GM18502 (cell line): Measurements from ENCODE around the gene ATP2B1.
A peak's percentile ranks its signal among the peaks of the same experiment; 100 is the strongest.

Experiments
- ATAC-seq: cut with Tn5 transposase; IDR thresholded peaks from one replicate; pipeline ENCODE4 v1.9.1; 2021; ENCODE audit warnings: mild to moderate bottlenecking; ENCODE audit not compliant: unreplicated experiment, poor library complexity

The ATP2B1 gene

DNA sequence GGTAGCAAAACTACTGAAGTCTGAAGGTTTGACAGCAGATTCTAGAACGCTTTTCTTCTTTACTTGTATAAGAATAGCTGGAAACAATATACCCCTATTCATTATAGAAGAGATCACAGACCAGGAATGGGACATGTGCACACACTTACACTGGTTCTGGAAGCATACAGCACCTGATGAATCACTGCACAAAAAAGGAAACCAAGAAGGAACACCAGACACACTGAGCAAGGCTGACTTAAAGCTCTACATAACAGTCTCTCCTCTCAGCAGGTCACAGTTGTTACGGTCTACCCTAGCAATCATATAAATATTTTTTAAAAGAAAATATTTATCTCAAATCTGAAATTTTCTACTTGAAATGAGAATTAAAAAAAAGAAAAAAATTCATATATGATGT is 13.5 kb downstream of the ATP2B1 start:
- ATAC-seq: no peak

DNA sequence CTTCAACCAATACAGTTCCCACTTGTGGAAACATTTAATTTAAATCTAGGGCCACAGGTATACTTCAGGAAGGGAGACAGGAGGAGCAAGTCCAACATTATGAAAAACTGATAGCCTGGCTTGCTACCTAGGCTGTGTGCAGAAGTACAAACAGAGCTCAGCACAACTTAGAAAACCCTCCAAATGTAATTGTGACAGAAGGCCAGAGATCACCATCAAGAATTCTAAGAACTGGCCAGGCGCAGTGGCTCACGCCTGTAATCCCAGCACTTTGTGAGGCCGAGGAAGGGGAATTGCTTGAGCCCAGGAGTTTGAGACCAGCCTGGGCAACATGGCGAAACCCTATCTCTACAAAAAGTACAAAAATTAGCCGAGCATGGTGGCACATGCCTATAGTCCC is 14.1 kb downstream of the ATP2B1 start:
- no peak for ATAC-seq

- no peak for ATAC-seq
Measured at GRCh38 chr12:89693639-89694202, 14.9 kb downstream of the ATP2B1 start.

DNA sequence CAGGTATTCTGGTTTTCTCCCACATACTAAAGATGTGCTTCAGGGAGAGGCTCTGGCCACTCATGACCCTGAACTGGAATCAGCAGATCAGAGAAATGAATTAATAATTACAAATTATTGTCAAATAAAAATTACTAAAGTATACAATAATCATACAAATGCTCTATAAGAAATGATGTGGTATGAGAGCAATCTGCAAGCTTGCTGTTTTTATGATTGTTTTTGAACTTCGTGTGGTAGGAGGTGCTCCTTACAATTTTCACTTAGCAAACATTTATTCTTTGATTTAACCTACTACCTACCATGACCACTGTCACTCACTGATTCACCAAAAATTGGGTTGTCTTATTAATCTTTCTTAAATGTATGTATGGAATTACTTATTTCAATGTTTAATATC is 16.2 kb downstream of the ATP2B1 start:
- ATAC-seq: no peak

DNA sequence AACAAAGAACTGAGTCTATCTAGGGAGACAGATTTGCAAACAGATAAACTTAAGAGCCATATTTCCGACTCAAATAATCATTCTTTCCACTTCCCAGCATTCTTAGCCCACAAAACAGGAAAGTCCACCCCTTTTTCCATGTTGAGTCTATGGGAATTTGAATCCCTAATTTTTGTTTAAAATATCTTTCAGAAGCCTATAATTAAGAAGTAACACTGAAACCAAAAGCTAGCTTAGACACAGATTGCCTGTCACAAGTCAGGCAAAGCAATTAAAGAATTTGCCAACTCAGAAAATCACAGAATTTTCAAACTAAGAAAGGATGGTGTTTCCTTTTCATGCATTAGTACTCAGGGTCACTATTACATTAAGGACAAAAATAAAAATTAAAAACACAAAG is 17.0 kb downstream of the ATP2B1 start:
- no peak for ATAC-seq

DNA sequence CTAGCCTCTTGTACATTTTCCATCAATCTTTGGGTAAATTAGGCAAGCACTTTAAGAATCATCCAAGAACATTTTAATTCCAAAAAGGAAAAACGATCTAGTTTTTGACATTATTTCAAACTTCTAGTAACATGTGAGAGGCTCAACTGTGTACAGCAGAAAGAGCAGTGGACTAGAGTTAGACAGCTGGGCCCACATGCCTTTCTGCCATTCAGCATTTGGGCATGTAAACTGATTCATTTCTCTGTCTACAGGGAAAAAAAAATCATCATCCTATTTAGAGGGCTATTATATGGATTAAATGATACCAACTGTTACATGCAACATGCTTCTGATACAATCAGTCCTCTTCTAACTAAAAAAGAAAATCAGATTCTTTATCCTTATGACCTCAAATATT is 17.7 kb downstream of the ATP2B1 start:
- ATAC-seq: no peak

- no peak for ATAC-seq
Measured at GRCh38 chr12:89689306-89689705, 19.3 kb downstream of the ATP2B1 start.

GRCh38 chr12:89686311-89686710 is 22.3 kb downstream of the ATP2B1 start:
- ATAC-seq: no peak

DNA sequence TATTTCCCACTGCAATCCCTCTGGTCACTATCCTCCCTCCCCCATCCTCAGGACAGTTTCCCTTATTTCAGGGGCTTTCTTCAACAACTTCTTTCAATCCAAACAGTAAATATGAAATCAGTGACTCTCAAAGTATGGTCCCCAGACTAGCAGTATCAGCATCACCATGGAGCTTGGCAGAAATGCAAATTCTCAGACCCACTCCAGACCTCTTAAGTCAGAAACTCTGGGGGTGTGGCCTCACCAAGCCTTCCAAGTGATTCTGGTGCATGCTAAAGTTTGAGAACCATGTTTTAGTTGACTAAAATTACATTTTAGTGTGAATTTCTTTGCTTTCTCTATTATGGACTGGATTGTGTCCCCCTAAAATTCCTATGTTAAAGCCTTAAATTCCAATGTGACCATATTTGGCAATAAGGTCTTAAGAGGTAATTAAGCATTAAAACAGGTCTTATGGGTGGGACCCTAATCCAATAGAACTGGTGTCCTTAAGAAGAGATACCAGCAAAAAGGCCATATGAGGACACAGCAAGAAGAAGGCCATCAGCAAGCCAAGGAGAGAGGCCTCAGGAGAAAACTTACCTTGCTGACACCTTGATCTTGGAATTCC is 23.2 kb downstream of the ATP2B1 start:
- no peak for ATAC-seq

DNA sequence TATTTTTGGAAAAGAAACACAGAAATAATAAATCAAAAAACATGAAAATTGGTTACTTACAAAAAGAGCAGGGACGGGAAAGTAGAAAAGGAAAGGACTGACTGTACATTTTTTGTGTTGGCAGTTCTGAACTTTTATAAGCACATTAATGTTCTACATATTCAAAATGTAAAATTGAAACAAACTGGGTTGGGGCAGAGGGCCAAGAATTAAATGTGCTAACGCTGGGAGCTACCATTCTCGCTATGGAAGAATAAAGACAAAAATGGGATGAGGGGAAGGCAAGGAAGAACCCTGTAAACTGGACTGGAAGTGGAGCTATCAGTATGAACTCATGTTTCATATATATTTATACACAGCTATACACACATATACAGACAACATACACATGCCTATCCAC is 24.5 kb downstream of the ATP2B1 start:
- ATAC-seq: no peak

DNA sequence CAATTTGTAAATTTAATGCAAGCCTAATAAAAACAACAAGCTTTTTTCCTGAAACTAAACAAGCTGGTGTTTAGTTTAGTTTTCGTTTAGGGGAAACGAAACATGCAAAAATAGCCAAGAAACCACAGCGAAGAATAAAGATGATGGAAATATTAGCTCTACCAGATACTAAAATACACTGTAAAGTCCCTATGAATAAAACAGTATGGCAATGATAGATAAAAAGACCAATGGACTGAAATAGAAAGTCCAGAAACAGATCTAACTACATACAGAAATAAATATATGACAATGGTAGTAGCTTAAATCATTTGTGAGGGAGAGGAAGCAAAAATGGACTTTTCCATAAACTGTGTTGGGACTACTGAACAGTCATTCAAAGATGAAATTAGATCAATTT is 26.4 kb downstream of the ATP2B1 start:
- no peak for ATAC-seq

DNA sequence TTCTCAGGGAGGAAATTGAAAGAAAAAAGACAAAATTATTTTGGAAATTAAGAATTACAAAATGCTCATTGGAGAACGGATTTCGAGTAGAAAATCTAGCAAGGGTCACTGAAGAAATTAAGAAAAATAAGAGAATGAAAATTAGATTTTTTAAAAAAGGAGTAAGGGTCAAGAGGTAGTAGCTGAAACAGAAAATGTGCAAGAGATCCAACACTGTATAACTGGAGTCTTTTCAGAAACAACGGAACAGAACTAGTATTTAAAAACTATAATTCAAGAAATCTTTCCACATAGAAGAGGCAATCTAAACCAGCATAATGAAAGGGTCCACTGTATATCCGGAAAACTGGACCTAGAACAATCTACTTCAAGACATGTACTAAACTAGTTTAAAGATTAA is 28.2 kb downstream of the ATP2B1 start:
- no peak for ATAC-seq

DNA sequence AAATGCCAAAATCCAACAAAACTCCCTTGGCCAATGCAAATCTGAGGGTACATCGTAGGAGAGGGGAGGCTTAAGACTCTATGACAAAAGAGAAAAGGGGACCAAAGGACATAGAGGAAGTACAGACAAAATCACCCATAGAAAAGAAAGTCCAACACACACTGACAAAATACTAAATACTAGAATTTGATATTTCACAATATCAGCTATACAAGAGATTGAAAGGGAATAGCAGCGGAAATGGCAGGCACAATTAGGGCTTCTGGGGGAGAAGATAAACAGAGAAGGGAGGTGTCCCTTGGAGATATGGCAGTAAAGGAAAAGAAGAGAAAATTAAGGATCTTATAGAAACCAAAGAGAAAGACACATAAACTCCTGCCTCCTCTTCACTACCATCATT is 29.0 kb downstream of the ATP2B1 start:
- no peak for ATAC-seq

DNA sequence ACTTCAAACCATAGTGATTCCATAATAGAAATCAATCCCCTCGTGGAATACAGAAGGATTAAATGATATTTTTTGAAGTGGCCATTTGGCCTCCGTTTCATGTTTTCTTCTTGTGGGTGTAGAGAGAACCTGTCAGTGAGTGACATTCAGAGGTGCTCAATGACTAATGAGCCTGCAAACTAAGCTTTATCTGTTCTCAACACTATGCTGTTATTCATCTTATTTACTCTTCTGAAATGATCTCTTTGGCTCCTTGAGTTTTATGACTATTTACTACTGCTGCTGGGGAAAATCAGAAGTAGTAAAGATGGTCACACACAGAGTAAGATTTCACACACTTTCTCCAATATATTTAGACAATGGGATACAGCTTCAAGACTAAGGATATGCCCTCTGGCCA is 30.4 kb downstream of the ATP2B1 start:
- ATAC-seq: no peak

- ATAC-seq: no peak
Measured at GRCh38 chr12:89676930-89677329, 31.7 kb downstream of the ATP2B1 start.

- ATAC-seq: no peak
Measured at GRCh38 chr12:89674326-89674942, 34.2 kb downstream of the ATP2B1 start.

DNA sequence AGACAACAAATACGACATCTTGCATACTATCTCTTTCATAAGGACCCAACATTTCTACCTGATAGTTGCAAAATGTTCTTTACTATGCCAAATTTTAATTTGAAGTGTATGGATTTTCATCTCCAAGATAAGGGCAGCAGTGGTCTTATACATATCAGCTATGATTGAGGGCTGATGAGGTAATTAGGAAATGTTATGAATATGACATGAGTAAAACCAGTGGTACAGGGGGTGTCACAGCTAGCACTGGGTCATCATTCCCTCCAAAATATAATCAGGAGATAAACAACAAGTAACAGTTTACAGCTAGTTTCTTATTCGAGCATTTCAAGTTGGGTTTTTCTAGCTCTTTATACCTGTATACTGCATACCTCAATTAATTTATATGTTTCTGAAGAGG is 35.0 kb downstream of the ATP2B1 start:
- no peak for ATAC-seq

GRCh38 chr12:89672589-89672979 is 36.1 kb downstream of the ATP2B1 start:
- peak; percentile 25 for ATAC-seq

DNA sequence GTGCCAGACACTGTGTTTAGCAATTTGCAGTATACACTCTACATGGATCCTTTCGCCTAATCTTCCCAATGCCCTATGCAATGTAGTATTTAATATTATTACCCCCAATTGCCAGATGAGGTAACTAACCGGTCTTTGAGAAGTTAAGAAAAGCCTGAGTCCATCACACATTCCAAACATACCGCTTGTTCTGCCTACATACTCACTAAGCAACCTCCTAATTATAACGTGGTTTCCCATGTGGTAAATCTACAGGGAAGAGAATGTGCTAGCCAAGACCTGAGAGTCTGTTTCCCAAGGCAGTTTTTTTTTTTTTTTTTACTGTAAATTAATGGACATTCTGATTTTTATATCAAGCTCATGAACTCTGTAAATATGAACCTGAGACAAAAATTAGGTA is 37.2 kb downstream of the ATP2B1 start:
- ATAC-seq: no peak

GRCh38 chr12:89669197-89669596 is 39.4 kb downstream of the ATP2B1 start:
- no peak for ATAC-seq

DNA sequence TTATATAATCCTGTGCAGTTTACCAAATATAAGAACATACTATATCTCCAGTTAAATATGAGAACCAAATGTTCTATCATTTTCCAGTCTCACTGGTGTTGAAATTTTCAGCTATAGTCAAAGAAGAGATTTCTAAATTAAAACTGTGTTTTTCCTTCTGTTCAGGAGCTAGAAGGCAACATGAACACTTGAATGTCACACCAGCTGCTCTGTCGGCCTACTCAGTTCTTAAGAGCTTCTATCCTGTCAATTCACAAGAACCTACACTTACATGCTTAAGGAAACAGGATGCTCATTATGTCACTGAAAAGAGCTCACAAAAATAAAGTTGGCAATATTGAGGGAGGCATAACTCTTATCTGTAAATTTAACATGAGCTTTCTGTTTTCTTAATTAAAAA is 43.1 kb downstream of the ATP2B1 start:
- no peak for ATAC-seq

DNA sequence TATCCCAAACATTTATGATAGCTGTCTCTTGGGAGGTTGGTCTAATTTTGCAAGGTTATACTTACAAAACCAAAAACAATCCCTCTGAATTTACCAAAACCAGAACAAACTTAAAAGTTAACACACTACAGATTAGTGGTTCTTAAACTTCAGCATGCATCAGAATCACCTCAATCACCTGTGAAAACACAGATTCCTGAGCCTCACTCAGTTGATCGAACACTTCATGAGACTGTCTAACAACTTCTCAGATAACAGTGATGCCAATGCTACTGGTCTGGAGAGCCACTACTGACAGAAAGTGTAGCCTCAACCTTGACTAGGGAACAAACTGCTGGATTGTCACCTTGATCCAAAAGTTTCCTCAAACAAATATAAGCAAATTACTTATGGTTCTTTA is 44.2 kb downstream of the ATP2B1 start:
- ATAC-seq: no peak
